Measurements from ENCODE around the gene FBLN5. TPM values are rescaled to one million over a fixed set of nuclear protein-coding genes. Genes with fewer than 3 reads are reported as not detected.

FBLN5 gene
- total and polyA plus RNA-seq, 2 of the 4 experiments (the other 2 are of a cell fraction): 10.6 to 76.4 TPM

DNA sequence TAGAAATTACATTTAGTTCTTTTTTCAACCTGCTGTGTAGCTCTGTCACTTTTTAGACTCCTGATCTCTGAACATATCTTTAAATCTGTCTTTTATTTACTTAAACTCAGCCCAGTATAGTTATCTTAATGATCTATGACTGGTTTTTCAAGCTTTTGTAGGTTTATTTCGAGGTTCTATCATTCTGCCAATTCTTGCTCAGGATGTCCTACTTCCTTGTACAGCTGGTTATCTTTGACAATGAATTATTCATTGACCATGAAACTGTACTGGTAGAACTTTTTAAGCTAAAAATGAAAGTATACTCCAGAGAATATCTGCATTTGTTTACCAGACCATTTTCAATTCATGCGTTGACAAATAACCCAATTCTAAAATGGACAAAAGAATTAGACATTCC is 118.0 kb downstream of the FBLN5 start:
- Histone ChIP-seq H3K27me3 (ENCODE audit: control insufficient read depth, insufficient read depth, low read length) (peaks cover 4% of the 10 kb centered on the region), H3K9me3 (ENCODE audit: control insufficient read depth, insufficient read depth, low read length) (0 out of 2 replicates have a peak, but pooled peaks cover 2% of the 10 kb centered on the region), H2AK9ac (replicated peaks; ENCODE audit: low read depth, low read length, poor library complexity) (no peak overlapping the region), H2BK120ac (ENCODE audit: low read depth, low read length) (no peak overlapping the region), H3K4me2 (ENCODE audit: low read depth, low read length) (no peak overlapping the region), H3K79me1 (ENCODE audit: low read depth in 1 of 2, low read length in 2 of 2) (no peaks in the 10 kb centered on the region), H2BK20ac (ENCODE audit: low read depth, low read length) (no peak overlapping the region), H3K23ac (ENCODE audit: low read depth, low read length) (no peak overlapping the region), H3K27ac (ENCODE audit: insufficient read depth, low read length) (no peak overlapping the region), H3K14ac (replicated peaks; ENCODE audit: low read depth, low read length) (no peak overlapping the region), H4K20me1 (ENCODE audit: insufficient read depth, low read length) (no peaks in the 10 kb centered on the region), H4K91ac (ENCODE audit: insufficient read depth, low read depth, low read length) (no peak overlapping the region), H2AFZ (replicated peaks; ENCODE audit: low read length, poor library complexity) (no peak overlapping the region), H3K4me3 (ENCODE audit: insufficient read depth, low read depth, low read length) (no peak overlapping the region), H2AK5ac (ENCODE audit: low read depth, low read length) (no peak overlapping the region), H3K9me1 (ENCODE audit: insufficient read depth, low read length) (no peaks in the 10 kb centered on the region), H2BK5ac (ENCODE audit: low read depth, low read length, poor library complexity, severe bottlenecking) (no peak overlapping the region), H4K8ac (ENCODE audit: low read depth in 2 of 2, low read length in 2 of 2) (no peak overlapping the region), H3K36me3 (ENCODE audit: control insufficient read depth, insufficient read depth, low read length) (no peaks in the 10 kb centered on the region), H4K5ac (ENCODE audit: low read depth, low read length) (no peak overlapping the region), H3K9ac (ENCODE audit: low read depth, low read length) (no peak overlapping the region), H3K56ac (ENCODE audit: extremely low read depth, insufficient read depth, low read length) (no peak overlapping the region), H3K4me1 (ENCODE audit: control insufficient read depth, insufficient read depth, low read length) (no peaks in the 10 kb centered on the region), H3K18ac (ENCODE audit: low read depth, low read length) (no peak overlapping the region), H2BK15ac (ENCODE audit: low read depth, low read length) (no peak overlapping the region), H3K4ac (ENCODE audit: low read depth, low read length) (no peak overlapping the region)
- CTCF ChIA-PET: interaction anchor here (1.4 kb wide), 1 partner anchor 10 kb away, joined by 4 read pairs; no protein-coding TSS in a partner anchor
- intact Hi-C loops (cut with micrococcal nuclease): no loop called here
- POLR2A ChIA-PET (ENCODE audit: unreplicated experiment): interaction anchor here (0.7 kb wide), 1 partner anchor 12 kb away, joined by 3 read pairs; no protein-coding TSS in a partner anchor
- no TSS peak for BruUV-seq (replicated peaks)
- in situ Hi-C loops (cut with MboI; ENCODE audit: low sequenced_read_pairs): no loop called here
- dilution Hi-C loops (cut with HindIII; ENCODE audit: low sequenced_read_pairs, unreplicated experiment): no loop called here
- ATAC-seq (ENCODE audit: low read depth) (no peak), DNase-seq (no peak)
- TF ChIP-seq MAFK (IDR thresholded peaks at IDR 0.05; ENCODE audit: low read depth, low read length) (no peak), RCOR1 (IDR thresholded peaks at IDR 0.05; ENCODE audit: insufficient replicate concordance, low read length) (no peak), MAZ (IDR thresholded peaks at IDR 0.05; ENCODE audit: borderline replicate concordance, low read depth, low read length) (no peak), BHLHE40 (IDR thresholded peaks at IDR 0.05; ENCODE audit: low read depth, low read length) (no peak), SMC3 (IDR thresholded peaks at IDR 0.05; ENCODE audit: low read depth, low read length) (no peak), FOS (IDR thresholded peaks at IDR 0.05; ENCODE audit: low read depth, low read length) (no peak), CHD1 (IDR thresholded peaks at IDR 0.05; ENCODE audit: low read depth, low read length) (no peak), NFE2L2 (IDR thresholded peaks at IDR 0.05; ENCODE audit: low read depth, low read length) (no peak), MXI1 (IDR thresholded peaks at IDR 0.05; ENCODE audit: borderline replicate concordance, low read depth, low read length) (no peak), RAD21 (IDR thresholded peaks at IDR 0.05; ENCODE audit: low read length) (no peak), CEBPB (IDR thresholded peaks at IDR 0.05; ENCODE audit: low read depth, low read length) (no peak), RFX5 (IDR thresholded peaks at IDR 0.05; ENCODE audit: low read depth, low read length) (no peak), POLR2A (IDR thresholded peaks at IDR 0.05; ENCODE audit: low read depth, low read length) (no peak)
- TF ChIP-seq, protein P1, sequence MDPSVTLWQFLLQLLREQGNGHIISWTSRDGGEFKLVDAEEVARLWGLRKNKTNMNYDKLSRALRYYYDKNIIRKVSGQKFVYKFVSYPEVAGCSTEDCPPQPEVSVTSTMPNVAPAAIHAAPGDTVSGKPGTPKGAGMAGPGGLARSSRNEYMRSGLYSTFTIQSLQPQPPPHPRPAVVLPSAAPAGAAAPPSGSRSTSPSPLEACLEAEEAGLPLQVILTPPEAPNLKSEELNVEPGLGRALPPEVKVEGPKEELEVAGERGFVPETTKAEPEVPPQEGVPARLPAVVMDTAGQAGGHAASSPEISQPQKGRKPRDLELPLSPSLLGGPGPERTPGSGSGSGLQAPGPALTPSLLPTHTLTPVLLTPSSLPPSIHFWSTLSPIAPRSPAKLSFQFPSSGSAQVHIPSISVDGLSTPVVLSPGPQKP (IDR thresholded peaks at IDR 0.05; ENCODE audit: borderline replicate concordance, low read depth, low read length): no peak
- TF ChIP-seq, protein P2, sequence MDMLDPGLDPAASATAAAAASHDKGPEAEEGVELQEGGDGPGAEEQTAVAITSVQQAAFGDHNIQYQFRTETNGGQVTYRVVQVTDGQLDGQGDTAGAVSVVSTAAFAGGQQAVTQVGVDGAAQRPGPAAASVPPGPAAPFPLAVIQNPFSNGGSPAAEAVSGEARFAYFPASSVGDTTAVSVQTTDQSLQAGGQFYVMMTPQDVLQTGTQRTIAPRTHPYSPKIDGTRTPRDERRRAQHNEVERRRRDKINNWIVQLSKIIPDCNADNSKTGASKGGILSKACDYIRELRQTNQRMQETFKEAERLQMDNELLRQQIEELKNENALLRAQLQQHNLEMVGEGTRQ (IDR thresholded peaks at IDR 0.05; ENCODE audit: low read depth, low read length): no peak
- TF ChIP-seq, protein P3, sequence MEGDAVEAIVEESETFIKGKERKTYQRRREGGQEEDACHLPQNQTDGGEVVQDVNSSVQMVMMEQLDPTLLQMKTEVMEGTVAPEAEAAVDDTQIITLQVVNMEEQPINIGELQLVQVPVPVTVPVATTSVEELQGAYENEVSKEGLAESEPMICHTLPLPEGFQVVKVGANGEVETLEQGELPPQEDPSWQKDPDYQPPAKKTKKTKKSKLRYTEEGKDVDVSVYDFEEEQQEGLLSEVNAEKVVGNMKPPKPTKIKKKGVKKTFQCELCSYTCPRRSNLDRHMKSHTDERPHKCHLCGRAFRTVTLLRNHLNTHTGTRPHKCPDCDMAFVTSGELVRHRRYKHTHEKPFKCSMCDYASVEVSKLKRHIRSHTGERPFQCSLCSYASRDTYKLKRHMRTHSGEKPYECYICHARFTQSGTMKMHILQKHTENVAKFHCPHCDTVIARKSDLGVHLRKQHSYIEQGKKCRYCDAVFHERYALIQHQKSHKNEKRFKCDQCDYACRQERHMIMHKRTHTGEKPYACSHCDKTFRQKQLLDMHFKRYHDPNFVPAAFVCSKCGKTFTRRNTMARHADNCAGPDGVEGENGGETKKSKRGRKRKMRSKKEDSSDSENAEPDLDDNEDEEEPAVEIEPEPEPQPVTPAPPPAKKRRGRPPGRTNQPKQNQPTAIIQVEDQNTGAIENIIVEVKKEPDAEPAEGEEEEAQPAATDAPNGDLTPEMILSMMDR (conservative IDR thresholded peaks at IDR 0.05; ENCODE audit: low read depth, low read length): no peak
- no CpG with 5 or more reads among the region's 2 CpGs for whole genome bisulfite sequencing, 2 experiments (ENCODE audit: extremely low coverage in 2 of 2, insufficient read length in 1 of 2)

Data from IMR-90 (cell line).